ENCODE measurements around the gene SPATA31D4. TPM values are rescaled to one million over a fixed set of nuclear protein-coding genes. Genes with fewer than 3 reads are reported as not detected.
"Not testable (repeated sequence)": the region's sequence is repeated elsewhere in the genome, so short reads cannot be mapped to it uniquely, and the experiment has no call there.

SPATA31D4 gene
- not detected for total RNA-seq
- polyA plus RNA-seq: not detected
- long read RNA-seq, donor 1: 0 reads
- long read RNA-seq, donor 2: 0 reads

DNA sequence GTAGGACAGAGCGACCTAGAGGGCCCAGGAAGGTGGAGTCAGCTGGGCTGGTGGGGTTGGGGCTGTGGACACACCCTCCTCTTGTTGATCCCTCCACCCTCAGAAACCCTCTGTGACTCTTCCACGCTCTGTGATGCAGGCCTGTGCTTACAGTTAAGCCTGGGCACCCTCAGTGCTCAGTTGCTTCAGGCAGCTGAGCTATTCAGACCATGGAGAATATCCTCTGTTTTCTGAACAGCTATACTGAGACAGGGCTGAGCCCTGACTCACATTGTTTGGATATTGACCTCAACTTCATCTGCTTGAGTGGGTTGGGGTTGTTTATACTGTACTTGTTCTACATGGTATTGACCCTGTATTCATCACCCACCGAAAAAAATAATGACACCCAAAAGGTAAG, at the start of gene SPATA31D4:
Gene SPATA31D4, plus strand, starts transcription at position 124 of the 400 bp plus-strand sequence. Its CDS starts 86 bp downstream, at position 210.
- ATAC-seq (ENCODE audit: low FRiP score); H3K27me3 ChIP-seq (ENCODE audit: control insufficient read depth in 1 of 2, insufficient read depth in 2 of 2, low read length in 1 of 2); H3K27ac ChIP-seq (ENCODE audit: low read depth in 1 of 2, low read length in 2 of 2); DNase-seq; H3K9me3 ChIP-seq (ENCODE audit: control insufficient read depth, low read length); H3K4me1 ChIP-seq (ENCODE audit: control insufficient read depth in 1 of 2, insufficient read depth in 2 of 2, low read length in 2 of 2); intact Hi-C loops (cut with DNase I); H3K4me3 ChIP-seq (ENCODE audit: low read length in 2 of 2); H3K36me3 ChIP-seq (ENCODE audit: control insufficient read depth in 1 of 2, insufficient read depth in 2 of 2, low read length in 1 of 2): not testable (repeated sequence)
- WGBS, 2 donors: no CpG with 5 or more reads among the region's 3 CpGs

DNA sequence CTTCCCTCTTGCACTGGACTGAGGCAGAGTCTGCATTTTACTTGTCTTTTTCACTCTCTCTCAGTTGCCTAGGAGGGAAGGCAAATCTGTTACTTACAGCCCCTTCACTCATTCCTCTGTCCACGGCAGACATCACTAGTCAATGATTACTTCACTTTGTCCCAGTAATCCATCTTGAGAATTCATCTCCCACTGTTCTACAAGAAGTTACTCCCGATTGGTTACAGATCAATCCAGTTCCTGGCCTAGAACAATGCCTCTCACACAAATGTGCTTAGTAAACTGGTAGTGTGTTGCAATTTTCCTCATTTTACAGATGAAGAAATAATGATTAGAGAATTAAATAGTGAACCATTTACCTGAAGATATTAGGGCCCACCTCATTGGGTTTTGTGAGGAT, 49.7 kb upstream of the SPATA31D4 start:
- intact Hi-C loops (cut with DNase I): no loop called here
- WGBS, 2 donors: 83 to 90% methylated on average over 2 of the region's 2 CpGs
- no peaks in the 10 kb centered on the region for H3K36me3 ChIP-seq (ENCODE audit: control insufficient read depth in 1 of 2, insufficient read depth in 2 of 2, low read length in 1 of 2)
- no peaks in the 10 kb centered on the region for H3K9me3 ChIP-seq (ENCODE audit: control insufficient read depth, low read length)
- H3K4me3 ChIP-seq (ENCODE audit: low read length in 2 of 2): no peak overlapping the region
- ATAC-seq (ENCODE audit: low FRiP score): no peak
- H3K27ac ChIP-seq (ENCODE audit: low read depth in 1 of 2, low read length in 2 of 2): no peak overlapping the region
- H3K4me1 ChIP-seq (ENCODE audit: control insufficient read depth in 1 of 2, insufficient read depth in 2 of 2, low read length in 2 of 2): no peaks in the 10 kb centered on the region
- DNase-seq: no peak
- no peaks in the 10 kb centered on the region for H3K27me3 ChIP-seq (ENCODE audit: control insufficient read depth in 1 of 2, insufficient read depth in 2 of 2, low read length in 1 of 2)

DNA sequence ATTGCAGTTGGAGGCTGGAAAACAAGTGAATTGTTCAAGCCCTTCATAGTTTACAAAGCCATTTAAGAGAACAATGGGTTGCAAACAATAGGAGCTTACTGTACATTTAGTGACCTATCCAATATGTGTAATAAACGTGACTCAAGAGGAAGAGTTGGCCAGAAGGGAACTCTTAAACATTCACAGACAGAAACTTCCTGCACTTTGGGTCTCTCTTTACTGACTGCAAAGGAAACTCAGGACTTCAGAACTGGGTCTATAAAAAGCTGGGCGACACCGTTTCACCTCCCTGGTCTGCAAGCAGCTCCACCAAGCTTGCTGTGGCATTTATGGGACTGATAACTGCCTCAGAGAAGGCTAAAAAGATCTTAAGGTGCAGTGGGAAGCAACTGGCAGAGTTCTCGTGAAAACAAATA, 48.7 kb upstream of the SPATA31D4 start:
- DNase-seq (no peak), ATAC-seq (ENCODE audit: low FRiP score) (no peak)
- intact Hi-C loops (cut with DNase I): no loop called here
- Histone ChIP-seq H3K27ac (ENCODE audit: low read depth in 1 of 2, low read length in 2 of 2) (no peak overlapping the region), H3K4me1 (ENCODE audit: control insufficient read depth in 1 of 2, insufficient read depth in 2 of 2, low read length in 2 of 2) (no peaks in the 10 kb centered on the region), H3K4me3 (ENCODE audit: low read length in 2 of 2) (no peak overlapping the region), H3K27me3 (ENCODE audit: control insufficient read depth in 1 of 2, insufficient read depth in 2 of 2, low read length in 1 of 2) (no peaks in the 10 kb centered on the region), H3K36me3 (ENCODE audit: control insufficient read depth in 1 of 2, insufficient read depth in 2 of 2, low read length in 1 of 2) (no peaks in the 10 kb centered on the region), H3K9me3 (ENCODE audit: control insufficient read depth, low read length) (no peaks in the 10 kb centered on the region)
- 39 to 41% methylated on average over 4 of the region's 4 CpGs for WGBS, 2 donors

DNA sequence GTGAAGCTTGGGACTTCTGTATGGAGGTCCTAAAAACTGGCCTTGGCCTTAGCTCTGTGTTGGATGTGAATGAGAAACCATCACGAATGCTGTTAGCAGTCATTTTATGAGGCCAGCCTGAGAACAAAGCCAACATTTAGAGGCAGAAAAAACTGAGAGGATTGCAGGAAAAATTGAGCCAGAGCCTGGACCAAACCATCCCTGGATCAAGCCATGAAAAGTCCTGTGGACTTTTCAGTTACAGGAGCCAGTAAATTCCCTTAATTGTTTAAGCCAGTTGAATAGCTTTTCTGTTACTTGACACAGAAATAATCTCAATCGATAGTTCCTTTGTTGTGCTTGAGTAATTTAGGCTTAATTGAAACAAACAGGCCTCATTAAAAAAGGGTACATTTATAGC, 42.6 kb upstream of the SPATA31D4 start:
- 38 to 39% methylated on average over 2 of the region's 2 CpGs for WGBS, 2 donors
- Histone ChIP-seq H3K36me3 (ENCODE audit: control insufficient read depth in 1 of 2, insufficient read depth in 2 of 2, low read length in 1 of 2) (no peaks in the 10 kb centered on the region), H3K9me3 (ENCODE audit: control insufficient read depth, low read length) (no peaks in the 10 kb centered on the region), H3K4me1 (ENCODE audit: control insufficient read depth in 1 of 2, insufficient read depth in 2 of 2, low read length in 2 of 2) (no peaks in the 10 kb centered on the region), H3K27ac (ENCODE audit: low read depth in 1 of 2, low read length in 2 of 2) (no peak overlapping the region), H3K27me3 (ENCODE audit: control insufficient read depth in 1 of 2, insufficient read depth in 2 of 2, low read length in 1 of 2) (no peaks in the 10 kb centered on the region), H3K4me3 (ENCODE audit: low read length in 2 of 2) (no peak overlapping the region)
- no peak for DNase-seq
- intact Hi-C loops (cut with DNase I): no loop called here
- no peak for ATAC-seq (ENCODE audit: low FRiP score)

DNA sequence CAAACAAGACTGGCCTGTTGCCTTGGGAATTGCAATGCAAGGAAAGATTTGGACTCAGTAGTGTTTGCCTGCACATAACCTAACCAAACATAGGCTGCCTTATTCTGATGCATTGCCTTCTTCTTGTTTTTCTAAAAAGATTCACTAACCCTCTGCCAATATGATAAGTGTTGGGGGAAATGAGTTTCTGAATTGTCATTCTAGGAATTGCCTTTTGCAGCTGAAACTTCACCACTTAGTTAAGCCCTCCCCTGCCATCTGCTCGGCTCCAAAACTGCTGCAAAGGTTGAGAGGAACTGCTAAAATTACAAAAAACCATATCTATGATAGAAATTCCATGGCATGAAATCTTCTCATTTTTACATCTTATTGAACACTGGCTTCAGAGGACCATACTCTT, 41.6 kb upstream of the SPATA31D4 start:
- Histone ChIP-seq H3K4me3 (ENCODE audit: low read length in 2 of 2) (no peak overlapping the region), H3K9me3 (ENCODE audit: control insufficient read depth, low read length) (no peaks in the 10 kb centered on the region), H3K27ac (ENCODE audit: low read depth in 1 of 2, low read length in 2 of 2) (no peak overlapping the region), H3K4me1 (ENCODE audit: control insufficient read depth in 1 of 2, insufficient read depth in 2 of 2, low read length in 2 of 2) (no peaks in the 10 kb centered on the region), H3K27me3 (ENCODE audit: control insufficient read depth in 1 of 2, insufficient read depth in 2 of 2, low read length in 1 of 2) (no peaks in the 10 kb centered on the region), H3K36me3 (ENCODE audit: control insufficient read depth in 1 of 2, insufficient read depth in 2 of 2, low read length in 1 of 2) (no peaks in the 10 kb centered on the region)
- intact Hi-C loops (cut with DNase I): no loop called here
- ATAC-seq (ENCODE audit: low FRiP score) (no peak), DNase-seq (no peak)
- 60 to 67% methylated on average over 1 of the region's 1 CpG for WGBS, 2 donors

DNA sequence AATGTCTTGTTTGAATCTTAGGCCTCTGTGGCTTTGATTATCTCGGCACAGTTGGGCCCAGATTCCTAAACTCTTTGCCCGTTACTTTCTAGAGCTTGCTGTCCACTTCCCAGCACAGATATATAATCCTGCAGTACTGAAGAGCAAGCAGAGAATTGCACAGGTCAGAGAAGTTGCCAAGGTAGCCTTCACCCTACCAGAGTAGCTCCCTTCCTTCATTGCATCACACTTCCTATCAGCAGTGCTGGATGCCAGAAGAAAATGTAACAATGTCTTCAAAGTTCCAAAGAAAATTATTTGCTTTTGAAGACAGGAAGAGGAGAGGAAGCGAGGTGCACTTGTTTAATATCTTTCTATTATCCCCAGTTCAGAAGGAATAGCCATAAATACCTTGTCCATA, 38.1 kb upstream of the SPATA31D4 start:
- no peaks in the 10 kb centered on the region for H3K36me3 ChIP-seq (ENCODE audit: control insufficient read depth in 1 of 2, insufficient read depth in 2 of 2, low read length in 1 of 2)
- 88 to 93% methylated on average over 3 of the region's 3 CpGs for WGBS, 2 donors

DNA sequence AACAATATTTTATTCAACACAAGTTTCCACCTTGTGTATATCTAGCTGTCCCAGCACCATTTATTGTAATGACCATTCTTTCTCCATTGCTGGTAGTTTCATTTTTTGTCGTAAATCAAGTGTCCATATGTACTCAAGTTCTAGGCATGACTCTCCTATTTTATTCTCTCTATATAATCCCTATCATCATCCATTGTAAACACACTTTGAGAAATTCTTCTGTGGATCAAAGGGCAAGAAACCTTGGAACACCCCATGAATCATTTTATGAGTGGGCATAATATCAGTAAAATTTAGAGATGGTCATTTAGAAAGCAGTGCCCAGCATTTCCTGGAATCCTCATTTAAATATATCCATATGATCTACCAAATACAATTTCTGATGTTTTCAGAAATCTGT, 35.8 kb upstream of the SPATA31D4 start:
- H3K27me3 ChIP-seq (ENCODE audit: control insufficient read depth in 1 of 2, insufficient read depth in 2 of 2, low read length in 1 of 2): no peaks in the 10 kb centered on the region
- H3K9me3 ChIP-seq (ENCODE audit: control insufficient read depth, low read length): no peaks in the 10 kb centered on the region
- DNase-seq (no peak), ATAC-seq (ENCODE audit: low FRiP score) (no peak)
- no peak overlapping the region for H3K4me3 ChIP-seq (ENCODE audit: low read length in 2 of 2)
- intact Hi-C loops (cut with DNase I): no loop called here
- no peaks in the 10 kb centered on the region for H3K4me1 ChIP-seq (ENCODE audit: control insufficient read depth in 1 of 2, insufficient read depth in 2 of 2, low read length in 2 of 2)
- H3K36me3 ChIP-seq (ENCODE audit: control insufficient read depth in 1 of 2, insufficient read depth in 2 of 2, low read length in 1 of 2): no peaks in the 10 kb centered on the region
- 97% methylated on average over 1 of the region's 1 CpG for WGBS, 2 donors
- H3K27ac ChIP-seq (ENCODE audit: low read depth in 1 of 2, low read length in 2 of 2): no peak overlapping the region

More for the DNA sequence above, 38.1 kb upstream of the SPATA31D4 start:
- no peaks in the 10 kb centered on the region for H3K27me3 ChIP-seq (ENCODE audit: control insufficient read depth in 1 of 2, insufficient read depth in 2 of 2, low read length in 1 of 2)
- no peak overlapping the region for H3K4me3 ChIP-seq (ENCODE audit: low read length in 2 of 2)
- ATAC-seq (ENCODE audit: low FRiP score): no peak
- intact Hi-C loops (cut with DNase I): no loop called here
- DNase-seq: no peak
- H3K9me3 ChIP-seq (ENCODE audit: control insufficient read depth, low read length): no peaks in the 10 kb centered on the region
- no peaks in the 10 kb centered on the region for H3K4me1 ChIP-seq (ENCODE audit: control insufficient read depth in 1 of 2, insufficient read depth in 2 of 2, low read length in 2 of 2)
- no peak overlapping the region for H3K27ac ChIP-seq (ENCODE audit: low read depth in 1 of 2, low read length in 2 of 2)

DNA sequence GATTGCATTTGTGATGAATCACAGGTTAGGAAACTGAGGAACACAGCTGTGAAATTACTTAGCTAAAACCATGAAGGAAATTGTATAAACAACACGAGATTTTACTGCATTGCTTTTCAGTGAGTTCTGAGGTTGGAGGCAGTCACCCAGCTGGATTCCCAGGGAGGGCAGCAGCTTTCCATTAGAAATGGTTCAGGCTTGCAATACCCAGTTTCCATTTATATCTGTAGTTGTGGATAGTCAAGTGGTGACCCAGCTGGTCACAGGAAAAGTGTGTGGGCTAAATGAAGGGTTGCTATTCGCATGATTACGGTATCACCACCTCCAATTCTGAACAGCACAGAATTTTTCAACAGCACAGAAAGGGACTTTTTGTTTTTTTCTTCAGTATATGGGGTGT, 34.3 kb upstream of the SPATA31D4 start:
- no peak overlapping the region for H3K27ac ChIP-seq (ENCODE audit: low read depth in 1 of 2, low read length in 2 of 2)
- intact Hi-C loops (cut with DNase I): no loop called here
- H3K27me3 ChIP-seq (ENCODE audit: control insufficient read depth in 1 of 2, insufficient read depth in 2 of 2, low read length in 1 of 2): no peaks in the 10 kb centered on the region
- H3K4me3 ChIP-seq (ENCODE audit: low read length in 2 of 2): no peak overlapping the region
- 92 to 95% methylated on average over 3 of the region's 3 CpGs for WGBS, 2 donors
- no peaks in the 10 kb centered on the region for H3K9me3 ChIP-seq (ENCODE audit: control insufficient read depth, low read length)
- ATAC-seq (ENCODE audit: low FRiP score) (no peak), DNase-seq (no peak)
- H3K4me1 ChIP-seq (ENCODE audit: control insufficient read depth in 1 of 2, insufficient read depth in 2 of 2, low read length in 2 of 2): no peaks in the 10 kb centered on the region
- no peaks in the 10 kb centered on the region for H3K36me3 ChIP-seq (ENCODE audit: control insufficient read depth in 1 of 2, insufficient read depth in 2 of 2, low read length in 1 of 2)

DNA sequence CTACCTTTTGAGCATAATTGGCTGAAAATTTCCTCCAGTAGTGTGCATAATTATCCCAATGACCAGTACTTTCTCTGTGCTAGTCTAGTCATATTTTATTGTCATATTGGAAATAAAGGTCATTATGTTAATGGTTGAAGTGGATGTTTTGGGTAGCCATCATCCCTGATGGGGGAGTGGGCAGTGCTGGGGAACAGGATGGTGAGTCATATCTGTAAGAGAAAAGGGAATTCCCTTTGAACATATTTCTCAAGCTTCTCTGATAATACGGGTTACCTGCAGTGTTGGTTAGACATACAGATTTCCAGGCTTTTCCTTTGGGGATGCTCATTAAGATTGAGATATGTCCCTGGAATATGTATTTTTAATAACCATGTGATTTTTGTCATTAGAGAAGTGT, 33.3 kb upstream of the SPATA31D4 start:
- ATAC-seq (ENCODE audit: low FRiP score) (no peak), DNase-seq (no peak)
- 94 to 100% methylated on average over 1 of the region's 1 CpG for WGBS, 2 donors
- Histone ChIP-seq H3K9me3 (ENCODE audit: control insufficient read depth, low read length) (no peaks in the 10 kb centered on the region), H3K27me3 (ENCODE audit: control insufficient read depth in 1 of 2, insufficient read depth in 2 of 2, low read length in 1 of 2) (no peaks in the 10 kb centered on the region), H3K27ac (ENCODE audit: low read depth in 1 of 2, low read length in 2 of 2) (no peak overlapping the region), H3K4me1 (ENCODE audit: control insufficient read depth in 1 of 2, insufficient read depth in 2 of 2, low read length in 2 of 2) (no peaks in the 10 kb centered on the region), H3K4me3 (ENCODE audit: low read length in 2 of 2) (no peak overlapping the region), H3K36me3 (ENCODE audit: control insufficient read depth in 1 of 2, insufficient read depth in 2 of 2, low read length in 1 of 2) (no peaks in the 10 kb centered on the region)
- intact Hi-C loops (cut with DNase I): no loop called here

Data from aorta (tissue), 5 donors.